Smooth muscle cell (in vitro differentiated cells): ENCODE data around the gene ADORA2B. TPM values are rescaled to one million over a fixed set of nuclear protein-coding genes. Genes with fewer than 3 reads are reported as not detected.

Experiments used
- DNase-seq: peaks from one replicate; lab custom pipeline; 2025; ENCODE audit not compliant: unreplicated experiment; lab: John Stamatoyannopoulos, UW
- H2AFZ ChIP-seq: fragments of 200-600 bp; sonication (generic); 2 replicates; pipeline ENCODE4 v1.6.0; 2016; ENCODE audit warnings: antibody characterized with exemption, low read depth, mild to moderate bottlenecking
- H3F3A ChIP-seq: fragments of 200-600 bp; sonication (generic); 2 replicates; pipeline ENCODE4 v1.6.0; 2017; ENCODE audit warnings: antibody characterized with exemption, low read depth
- H3K27ac ChIP-seq: fragments of 200-600 bp; sonication (generic); 2 replicates; pipeline ENCODE4 v1.5.1; 2016; ENCODE audit warnings: low read depth, mild to moderate bottlenecking
- H3K27me3 ChIP-seq: fragments of 200-600 bp; sonication (generic); 2 replicates; pipeline ENCODE4 v1.6.1; 2016; ENCODE audit warnings: low read depth, mild to moderate bottlenecking
- H3K36me3 ChIP-seq: fragments of 200-600 bp; sonication (generic); 2 replicates; pipeline ENCODE4 v1.5.1; 2016; ENCODE audit warnings: low read depth
- H3K4me1 ChIP-seq: fragments of 200-600 bp; sonication (generic); 2 replicates; pipeline ENCODE4 v1.5.1; 2016; ENCODE audit warnings: low read depth
- H3K4me2 ChIP-seq: fragments of 200-600 bp; sonication (generic); 2 replicates; pipeline ENCODE4 v1.6.0; 2016; ENCODE audit warnings: mild to moderate bottlenecking
- H3K4me3 ChIP-seq: fragments of 200-600 bp; sonication (generic); 2 replicates; pipeline ENCODE4 v1.5.1; 2016; ENCODE audit warnings: mild to moderate bottlenecking
- H3K79me2 ChIP-seq: fragments of 200-600 bp; sonication (generic); 2 replicates; pipeline ENCODE4 v1.6.0; 2016; ENCODE audit warnings: low read depth, mild to moderate bottlenecking
- H3K9ac ChIP-seq: fragments of 200-600 bp; sonication (generic); 2 replicates; pipeline ENCODE4 v1.6.0; 2016; ENCODE audit warnings: low read depth
- H3K9me3 ChIP-seq: fragments of 200-600 bp; sonication (generic); replicated peaks from 2 replicates; pipeline ENCODE4 v1.5.1; 2016; ENCODE audit warnings: low read depth
- H4K20me1 ChIP-seq: fragments of 200-600 bp; sonication (generic); 2 replicates; pipeline ENCODE4 v1.6.0; 2016; ENCODE audit warnings: low read depth
- WGBS: methylation state at CpG from one replicate; pipeline ENCODE4 v1.1.7; 2016; ENCODE audit warnings: low lambda C conversion rate; 5-methylcytosine and 5-hydroxymethylcytosine counted together
- polyA plus RNA-seq: library from polyadenylated mRNA; unstranded; fragments of >200 nt; fragmentation: Nextera tagmentation; extraction: Ambion mirVana; gene quantifications from 2 replicates; pipeline ENCODE4 v1.2.1, GENCODE V29; 2016
- total RNA-seq: library from RNA; depleted of rRNA; stranded (reverse); fragments of >200 nt; gene quantifications from 2 replicates; pipeline ENCODE4 v1.2.3, GENCODE V29; 2014
- TF ChIP-seq, protein P1 (sequence below): fragments of 200-600 bp; sonication (generic); IDR thresholded peaks from 2 replicates; pipeline ENCODE4 v1.5.1; 2017; ENCODE audit warnings: borderline replicate concordance, mild to moderate bottlenecking, antibody characterized with exemption; ENCODE audit not compliant: insufficient read depth, poor library complexity, severe bottlenecking

ADORA2B gene
- total and polyA plus RNA-seq, 2 experiments from 2014 or later, result 14.2 to 17.0 TPM

DNA sequence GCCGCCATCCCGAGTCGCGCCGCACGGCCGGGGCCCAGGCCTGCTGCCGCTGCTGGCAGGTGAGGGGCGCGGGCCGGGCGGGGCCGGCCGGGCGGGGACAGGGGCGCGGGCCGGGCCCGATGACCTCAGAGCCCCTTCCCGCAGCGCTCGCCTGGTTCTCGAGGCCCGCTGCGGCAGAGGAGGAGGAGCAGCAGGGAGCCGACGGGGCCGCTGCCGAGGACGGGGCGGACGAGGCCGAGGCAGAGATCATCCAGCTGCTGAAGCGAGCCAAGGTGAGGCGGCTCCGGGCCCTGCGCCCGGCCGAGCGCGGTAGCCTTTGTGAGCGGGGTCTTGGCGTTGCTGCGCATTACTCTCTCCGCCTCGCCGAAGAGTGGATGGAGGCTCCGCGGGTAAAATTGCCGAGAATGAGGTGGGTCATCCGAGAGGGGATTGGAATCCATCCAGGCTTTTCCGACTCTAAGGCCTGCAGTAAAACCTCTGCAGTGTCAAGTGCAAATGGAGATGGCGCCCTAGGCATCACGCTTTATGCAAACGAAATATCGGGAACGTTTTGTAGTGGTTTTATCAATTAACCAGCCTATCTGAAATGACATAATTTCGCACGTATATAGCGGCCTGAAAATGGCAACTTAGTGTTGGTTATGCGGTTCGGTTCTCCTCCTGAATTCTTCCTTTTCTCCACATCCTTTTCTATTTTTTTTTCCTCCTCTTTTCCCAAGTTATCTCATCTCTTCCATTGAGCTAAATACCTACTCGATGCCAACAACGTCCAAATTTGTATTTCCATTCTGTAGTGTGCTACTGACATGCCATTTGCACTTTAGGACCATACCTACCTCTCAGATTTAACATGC is 55.3 kb downstream of the ADORA2B start:
- H3K9me3 ChIP-seq, result no peaks in the 10 kb centered on the region
- WGBS, result 2% methylated on average over 44 of the region's 64 CpGs
- DNase-seq, result no peak

DNA sequence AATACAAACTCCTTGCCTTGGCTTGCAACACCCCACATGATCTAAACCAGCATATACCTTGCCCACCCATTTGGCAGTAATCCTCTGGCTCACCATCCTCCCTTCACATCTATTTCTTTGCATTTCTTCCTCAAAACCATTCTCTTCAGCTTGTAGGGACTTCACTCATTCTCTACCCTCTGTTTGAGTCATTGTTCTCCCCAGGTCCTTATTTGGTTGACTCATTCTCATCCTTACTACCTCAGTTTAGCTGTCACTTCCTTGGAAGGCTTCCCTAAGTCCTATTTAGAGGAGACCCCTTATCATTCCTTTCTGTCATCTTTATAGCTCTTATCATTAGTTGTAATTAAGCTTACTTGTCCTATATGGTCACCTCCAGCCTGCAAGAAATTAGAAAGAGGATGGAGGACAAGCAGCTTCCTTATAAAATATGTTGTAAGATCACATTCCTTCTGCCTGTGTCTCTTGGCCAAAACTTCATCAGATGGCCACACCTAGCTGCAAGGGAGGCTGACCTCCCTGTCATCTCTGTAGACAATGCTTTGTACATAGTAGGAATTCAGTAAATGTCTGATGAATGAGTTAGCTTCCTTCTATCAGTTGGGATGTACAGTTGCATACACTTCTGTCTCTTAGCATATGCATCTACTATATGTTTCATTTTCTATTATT is 56.4 kb downstream of the ADORA2B start:
- peak overlapping the region; percentile 63 for H3K4me3 ChIP-seq
- DNase-seq, result no peak
- no peak overlapping the region for H3K27ac ChIP-seq

More for the DNA sequence above, 55.3 kb downstream of the ADORA2B start:
- Histone ChIP-seq H3K4me2 (peak overlapping the region; percentile 90), H3K27ac (peak overlapping the region; percentile 89), H3K4me1 (peaks cover 9% of the 10 kb centered on the region), H4K20me1 (peaks cover 11% of the 10 kb centered on the region), H3K79me2 (peaks cover 49% of the 10 kb centered on the region), H3K4me3 (peak overlapping the region; percentile 63), H3F3A (no peaks in the 10 kb centered on the region), H2AFZ (peak overlapping the region; percentile 1), H3K36me3 (peaks cover 17% of the 10 kb centered on the region), H3K9ac (peak overlapping the region; percentile 74), H3K27me3 (no peaks in the 10 kb centered on the region)
- TF ChIP-seq, protein P1, sequence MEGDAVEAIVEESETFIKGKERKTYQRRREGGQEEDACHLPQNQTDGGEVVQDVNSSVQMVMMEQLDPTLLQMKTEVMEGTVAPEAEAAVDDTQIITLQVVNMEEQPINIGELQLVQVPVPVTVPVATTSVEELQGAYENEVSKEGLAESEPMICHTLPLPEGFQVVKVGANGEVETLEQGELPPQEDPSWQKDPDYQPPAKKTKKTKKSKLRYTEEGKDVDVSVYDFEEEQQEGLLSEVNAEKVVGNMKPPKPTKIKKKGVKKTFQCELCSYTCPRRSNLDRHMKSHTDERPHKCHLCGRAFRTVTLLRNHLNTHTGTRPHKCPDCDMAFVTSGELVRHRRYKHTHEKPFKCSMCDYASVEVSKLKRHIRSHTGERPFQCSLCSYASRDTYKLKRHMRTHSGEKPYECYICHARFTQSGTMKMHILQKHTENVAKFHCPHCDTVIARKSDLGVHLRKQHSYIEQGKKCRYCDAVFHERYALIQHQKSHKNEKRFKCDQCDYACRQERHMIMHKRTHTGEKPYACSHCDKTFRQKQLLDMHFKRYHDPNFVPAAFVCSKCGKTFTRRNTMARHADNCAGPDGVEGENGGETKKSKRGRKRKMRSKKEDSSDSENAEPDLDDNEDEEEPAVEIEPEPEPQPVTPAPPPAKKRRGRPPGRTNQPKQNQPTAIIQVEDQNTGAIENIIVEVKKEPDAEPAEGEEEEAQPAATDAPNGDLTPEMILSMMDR, result no peak

DNA sequence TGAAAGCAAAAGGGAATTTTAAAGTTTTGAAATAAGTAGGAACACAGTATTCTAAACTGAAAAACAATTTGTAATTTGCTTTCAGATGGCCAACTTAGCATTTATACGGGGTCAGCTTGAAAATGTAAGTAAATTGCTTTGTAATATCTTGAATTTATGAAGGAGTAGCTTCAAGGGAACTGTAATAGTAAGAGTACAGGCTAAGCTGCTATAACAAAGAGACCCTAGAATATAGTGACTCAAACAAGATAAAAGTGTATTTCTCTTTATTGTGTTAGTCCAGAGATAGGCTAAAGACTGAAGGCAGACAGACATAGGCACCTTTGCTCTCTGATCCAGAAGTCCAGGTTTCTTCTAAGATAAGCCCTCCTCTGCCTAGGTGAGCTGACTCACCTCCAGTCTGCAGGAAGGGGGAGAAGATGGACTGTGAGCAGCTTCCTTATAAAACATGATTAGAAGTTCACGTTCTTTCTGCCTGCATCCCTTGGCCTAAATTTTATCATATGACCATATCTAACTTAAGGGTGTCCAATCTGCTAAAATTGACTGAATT is 57.9 kb downstream of the ADORA2B start:
- 100% methylated on average over 2 of the region's 2 CpGs for whole genome bisulfite sequencing
- no peak for DNase-seq
- TF ChIP-seq, protein P1, result no peak

More for the DNA sequence above, 56.4 kb downstream of the ADORA2B start:
- H3F3A ChIP-seq, result no peaks in the 10 kb centered on the region
- H3K9ac ChIP-seq, result no peak overlapping the region
- H3K4me1 ChIP-seq, result peaks cover 9% of the 10 kb centered on the region
- H3K9me3 ChIP-seq, result no peaks in the 10 kb centered on the region
- TF ChIP-seq, protein P1, result no peak
- no peaks in the 10 kb centered on the region for H3K27me3 ChIP-seq
- H3K79me2 ChIP-seq, result peaks cover 41% of the 10 kb centered on the region
- H2AFZ ChIP-seq, result no peak overlapping the region
- H4K20me1 ChIP-seq, result peaks cover 11% of the 10 kb centered on the region
- H3K36me3 ChIP-seq, result peaks cover 17% of the 10 kb centered on the region
- peak overlapping the region; percentile 90 for H3K4me2 ChIP-seq

More for the DNA sequence above, 57.9 kb downstream of the ADORA2B start:
- peaks cover 28% of the 10 kb centered on the region for H3K36me3 ChIP-seq
- no peaks in the 10 kb centered on the region for H3F3A ChIP-seq
- peaks cover 9% of the 10 kb centered on the region for H3K4me1 ChIP-seq
- H3K9me3 ChIP-seq, result no peaks in the 10 kb centered on the region
- no peak overlapping the region for H3K27ac ChIP-seq
- no peaks in the 10 kb centered on the region for H3K27me3 ChIP-seq
- H3K4me3 ChIP-seq, result no peak overlapping the region
- no peak overlapping the region for H2AFZ ChIP-seq
- H3K79me2 ChIP-seq, result peaks cover 30% of the 10 kb centered on the region
- H4K20me1 ChIP-seq, result peaks cover 11% of the 10 kb centered on the region
- no peak overlapping the region for H3K4me2 ChIP-seq
- H3K9ac ChIP-seq, result no peak overlapping the region
